ENCODE data around the gene DLEU7.

DLEU7 gene

DNA sequence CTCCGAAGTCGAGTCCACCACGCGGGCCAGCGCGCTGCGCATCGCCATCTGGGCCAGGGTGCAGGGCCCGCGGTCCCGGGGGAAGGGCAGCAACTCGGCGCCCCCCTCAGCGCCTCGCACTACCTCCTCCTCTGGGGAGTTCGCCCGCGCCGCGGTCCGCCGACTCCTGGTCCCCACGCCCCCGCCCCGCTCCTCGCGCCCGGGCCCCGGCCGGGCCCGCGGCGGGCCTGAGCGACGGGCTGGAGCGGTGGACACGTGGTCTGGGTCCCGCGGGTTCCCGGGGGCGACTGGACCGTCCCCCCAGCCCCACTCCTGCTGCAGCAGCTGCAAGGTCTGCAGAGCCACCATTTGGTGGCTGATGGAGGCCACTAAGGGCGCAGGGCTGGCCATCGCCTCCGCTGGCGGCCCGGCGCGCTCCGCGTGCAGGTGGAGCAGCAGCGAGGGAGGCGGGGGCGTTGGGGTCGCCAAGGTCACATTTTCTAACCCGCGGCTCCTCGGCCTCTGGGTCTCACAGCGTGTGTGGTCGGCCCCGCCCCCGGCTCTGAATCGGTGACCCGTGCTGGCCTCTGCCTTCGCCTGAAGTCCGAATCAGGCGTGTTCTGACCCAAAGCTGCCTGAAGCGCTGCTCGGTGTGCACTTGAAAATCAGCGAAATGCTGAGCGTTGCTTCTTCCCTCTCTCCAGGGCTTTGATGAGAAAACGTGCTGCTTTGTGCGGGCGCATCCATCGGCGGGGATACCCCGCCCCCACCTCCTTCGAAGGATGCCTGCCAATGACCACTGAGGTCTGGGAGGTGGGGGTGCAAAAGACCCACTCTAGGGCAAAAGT is at the start of gene DLEU7:
Gene DLEU7 (minus strand): TSS at position 436 of the 827 bp plus-strand sequence. CDS start 46 bp downstream, at position 390.
- DNase-seq (ENCODE audit: low read depth in 2 of 2, low spot score in 1 of 2) = no peak

DNA sequence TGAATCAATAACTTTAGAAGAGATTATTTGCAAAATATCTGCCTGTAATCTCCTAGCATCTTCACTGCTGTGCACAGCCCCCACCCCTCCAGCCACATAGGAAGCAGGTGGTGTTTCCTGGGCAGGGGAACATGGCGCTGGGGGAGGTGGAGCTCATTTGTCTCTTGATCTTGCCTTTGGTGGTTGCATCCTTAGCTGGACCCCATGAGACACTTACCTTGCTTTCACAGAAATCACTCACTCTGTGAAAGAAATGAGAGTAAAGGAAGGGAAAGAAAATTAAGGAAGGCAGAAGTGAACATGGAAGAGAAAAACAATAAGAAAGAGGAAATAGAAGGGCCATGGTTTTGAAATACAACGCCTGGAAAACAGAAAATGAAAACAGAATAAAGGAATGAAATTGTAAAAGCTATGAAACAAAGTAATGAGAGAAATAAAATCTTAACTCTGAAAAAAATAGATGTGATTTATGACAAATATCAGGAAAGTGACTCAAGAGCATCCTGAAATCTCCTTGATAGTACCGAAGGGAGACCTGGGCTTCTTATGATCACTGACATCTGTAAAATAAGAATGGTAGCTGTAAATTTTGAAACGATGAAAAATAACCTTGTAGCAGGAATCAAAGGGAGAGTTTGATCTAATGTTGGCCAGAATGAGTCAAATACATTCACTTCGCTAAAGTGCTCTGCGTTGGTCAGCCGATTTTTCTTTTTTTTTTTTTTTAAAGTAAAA is 48.9 kb upstream of the DLEU7 start:
- DNase-seq (ENCODE audit: low read depth in 2 of 2, low spot score in 1 of 2) = no peak

DNA sequence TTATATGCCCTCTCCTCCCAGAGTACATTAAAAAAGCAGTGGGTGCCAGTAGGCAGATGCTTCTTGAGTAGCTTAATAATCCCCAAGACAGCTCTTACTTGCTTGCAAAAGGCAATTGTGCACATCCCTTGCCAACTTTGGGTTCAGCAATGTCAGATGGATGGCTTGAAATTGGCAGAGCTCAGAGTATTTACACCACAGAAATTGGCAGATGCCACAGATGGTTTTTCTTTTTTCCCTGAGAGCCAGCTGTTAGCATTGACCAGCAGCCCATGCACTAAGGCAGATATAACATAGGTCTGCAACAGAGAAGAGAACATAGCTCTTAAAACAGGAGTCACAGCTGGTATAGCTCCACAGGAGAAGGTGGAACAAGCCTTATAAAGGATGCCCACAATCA is 47.7 kb upstream of the DLEU7 start:
- DNase-seq (ENCODE audit: low read depth in 2 of 2, low spot score in 1 of 2) = no peak

DNA sequence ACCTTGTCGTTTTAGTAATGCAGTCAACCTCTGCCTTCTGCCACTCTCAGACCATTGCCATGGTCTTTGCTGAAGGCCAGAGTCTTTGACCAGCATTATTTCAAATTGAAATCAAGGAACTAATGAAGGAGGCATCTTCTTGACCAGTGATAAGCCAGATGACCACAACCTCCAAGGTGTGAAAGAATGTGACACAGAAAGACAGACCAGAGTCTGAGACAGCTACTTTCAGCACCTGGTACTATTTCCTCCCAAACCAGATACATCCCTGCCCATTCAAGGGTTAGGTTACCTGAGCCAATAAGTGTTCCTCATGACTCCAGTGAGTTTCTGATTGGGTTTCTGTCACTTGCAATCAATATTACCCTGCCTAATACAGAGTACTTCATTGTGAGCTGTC is 45.8 kb upstream of the DLEU7 start:
- DNase-seq (ENCODE audit: low read depth in 2 of 2, low spot score in 1 of 2) = no peak

DNA sequence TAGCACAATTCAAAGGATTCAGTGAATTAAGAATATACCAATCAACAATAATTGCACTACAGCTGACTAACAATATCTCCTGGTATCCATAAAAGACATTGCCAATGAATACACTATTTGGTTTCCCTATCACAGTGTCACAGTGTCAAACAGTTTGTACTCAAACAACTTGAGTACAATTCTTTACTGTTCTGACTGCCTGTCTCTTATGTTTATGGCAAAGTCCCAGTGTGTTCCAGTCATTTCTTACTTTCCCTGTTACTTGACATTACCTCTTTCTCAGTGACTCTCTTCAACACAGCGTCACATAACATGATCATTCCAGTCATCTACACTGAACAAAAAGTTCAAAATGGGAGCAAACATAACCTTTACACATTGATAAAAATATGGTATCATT is 44.9 kb upstream of the DLEU7 start:
- DNase-seq (ENCODE audit: low read depth in 2 of 2, low spot score in 1 of 2) = no peak

DNA sequence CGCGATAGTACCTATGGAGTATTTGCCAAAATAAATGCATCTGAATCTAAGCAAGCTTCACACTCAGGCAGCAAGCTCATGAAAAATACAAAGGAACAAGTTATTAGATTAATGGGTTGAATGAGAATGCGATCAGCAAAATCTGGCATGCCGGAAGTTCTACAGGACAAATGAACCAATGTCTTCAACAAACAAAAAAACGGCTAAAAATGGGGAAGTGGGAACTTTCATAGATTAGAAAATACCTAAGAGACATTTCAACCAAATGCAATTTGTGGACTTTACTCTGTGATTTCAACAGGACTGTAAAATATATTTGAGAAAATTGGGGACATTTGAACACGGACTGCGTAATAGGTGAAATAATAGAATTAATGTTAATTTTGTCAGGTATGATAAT is 43.7 kb upstream of the DLEU7 start:
- DNase-seq (ENCODE audit: low read depth in 2 of 2, low spot score in 1 of 2) = no peak

DNA sequence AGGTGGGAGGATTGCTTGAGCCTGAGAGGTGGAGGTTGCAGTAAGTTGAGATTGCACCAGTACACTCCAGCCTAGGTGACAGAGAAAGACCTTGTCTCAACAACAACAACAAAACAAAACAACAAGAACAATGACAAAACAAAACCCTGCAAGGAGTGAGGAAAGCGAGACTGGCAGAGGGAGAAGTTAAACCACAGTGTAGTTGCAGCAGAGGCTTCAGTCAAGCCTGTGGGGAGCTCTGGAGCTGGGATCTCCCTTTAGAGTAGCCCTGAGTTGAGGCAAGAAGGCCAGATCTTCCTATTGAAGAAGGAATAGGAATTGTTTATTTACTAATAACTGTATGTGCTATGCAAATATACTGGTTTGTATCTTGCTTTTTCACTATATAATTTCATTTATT is 40.8 kb upstream of the DLEU7 start:
- no peak for DNase-seq (ENCODE audit: low read depth in 2 of 2, low spot score in 1 of 2)

DNA sequence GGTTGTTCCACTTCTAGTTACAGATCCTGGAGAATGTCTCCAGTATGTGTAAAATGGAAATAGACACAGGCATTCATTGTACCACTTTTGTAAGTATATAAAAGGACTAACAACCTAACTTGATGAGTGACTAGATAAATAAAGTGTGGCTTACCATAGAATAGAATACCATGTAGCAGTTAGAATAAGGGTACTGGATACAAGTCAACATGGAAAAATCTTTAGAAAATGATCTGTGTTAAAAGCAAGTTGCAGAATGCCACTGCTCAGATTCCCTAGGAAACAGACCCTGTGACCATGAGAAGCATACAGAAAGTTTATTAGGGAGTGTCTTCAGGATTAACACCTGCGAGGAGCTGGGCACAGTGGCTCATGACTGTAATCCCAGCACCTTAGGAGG is 40.2 kb upstream of the DLEU7 start:
- no peak for DNase-seq (ENCODE audit: low read depth in 2 of 2, low spot score in 1 of 2)

DNA sequence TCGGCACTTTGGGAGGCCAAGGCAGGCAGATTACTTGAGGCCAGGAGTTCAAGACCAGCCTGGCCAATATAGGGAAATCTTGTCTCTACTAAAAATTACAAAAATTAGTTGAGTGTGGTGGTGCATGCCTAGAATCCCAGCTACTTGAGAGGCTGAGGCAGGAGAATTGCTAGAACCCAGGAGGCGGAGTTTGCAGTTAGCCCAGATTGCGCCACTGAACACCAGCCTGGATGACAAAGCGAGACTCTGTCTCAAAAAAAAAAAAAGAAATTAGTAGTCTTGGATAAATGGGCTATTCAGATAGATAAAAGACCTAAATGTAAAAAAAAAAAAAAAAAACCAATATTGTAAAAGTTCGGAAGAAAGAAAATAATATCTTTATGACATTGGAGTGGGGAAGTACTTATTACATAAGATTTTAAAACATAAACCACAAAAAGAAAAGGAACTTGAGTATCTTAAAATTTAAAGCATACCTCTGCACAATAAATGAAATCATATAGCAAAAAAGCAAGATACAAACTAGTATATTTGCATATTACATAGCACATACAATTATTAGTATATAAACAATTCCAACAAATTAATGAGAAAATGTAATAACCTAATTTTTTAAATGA is 39.4 kb upstream of the DLEU7 start:
- no peak for DNase-seq (ENCODE audit: low read depth in 2 of 2, low spot score in 1 of 2)

DNA sequence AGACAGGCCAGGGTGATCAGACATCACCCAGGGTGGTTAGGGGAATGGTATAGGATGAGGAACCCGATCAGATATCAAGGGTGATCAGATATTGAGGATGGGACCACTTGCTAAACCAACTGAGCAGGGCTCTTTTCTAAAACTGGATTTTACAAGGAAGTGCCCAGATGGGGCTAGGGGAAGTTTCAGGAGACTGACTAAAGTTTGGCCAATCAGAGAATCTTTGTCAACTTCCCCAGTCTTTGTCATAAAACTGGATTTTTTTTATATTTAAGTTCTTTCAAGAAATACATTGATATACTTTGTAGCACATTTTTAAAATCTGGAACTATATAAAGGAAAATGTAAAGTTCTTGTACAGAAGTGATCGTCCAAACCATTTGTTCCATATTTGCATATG is 30.5 kb upstream of the DLEU7 start:
- DNase-seq (ENCODE audit: low read depth in 2 of 2, low spot score in 1 of 2) = no peak

DNA sequence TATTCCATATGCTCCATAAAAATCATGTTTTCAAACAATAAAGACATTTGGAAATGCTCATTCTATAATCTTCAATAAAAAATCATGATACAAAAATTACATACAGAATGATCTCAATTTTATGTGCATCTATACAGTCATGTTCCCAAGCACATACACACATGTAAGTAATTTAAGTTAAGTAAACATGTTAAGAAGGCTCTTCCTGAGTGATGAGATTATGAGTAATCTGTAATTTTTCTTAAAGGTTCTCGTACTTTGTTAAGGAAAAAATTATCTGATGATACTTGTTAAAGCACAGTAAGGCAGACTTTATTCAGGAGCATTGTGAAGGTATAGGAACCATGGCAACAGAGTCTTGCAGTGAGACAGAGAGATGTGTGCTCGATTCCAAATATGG is 30.0 kb upstream of the DLEU7 start:
- no peak for DNase-seq (ENCODE audit: low read depth in 2 of 2, low spot score in 1 of 2)

DNA sequence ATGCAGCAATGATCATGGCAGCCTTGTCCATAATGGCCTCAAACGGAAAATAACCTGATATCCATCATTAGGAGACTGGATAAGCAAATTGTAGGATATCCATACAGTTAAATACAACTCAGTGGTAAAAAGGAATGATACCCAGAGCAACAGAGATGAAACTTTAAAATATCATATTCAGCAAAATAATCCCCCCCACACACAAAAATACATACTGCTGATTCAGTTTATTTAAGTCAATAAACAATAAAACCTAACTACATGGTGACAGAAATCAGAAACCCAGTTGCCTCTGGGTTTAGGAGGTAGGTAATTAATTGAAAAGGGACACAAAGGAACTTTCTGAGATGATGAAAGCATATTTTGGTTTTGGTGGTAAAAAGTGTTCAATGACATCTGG is 27.9 kb upstream of the DLEU7 start:
- DNase-seq (ENCODE audit: low read depth in 2 of 2, low spot score in 1 of 2) = no peak

DNA sequence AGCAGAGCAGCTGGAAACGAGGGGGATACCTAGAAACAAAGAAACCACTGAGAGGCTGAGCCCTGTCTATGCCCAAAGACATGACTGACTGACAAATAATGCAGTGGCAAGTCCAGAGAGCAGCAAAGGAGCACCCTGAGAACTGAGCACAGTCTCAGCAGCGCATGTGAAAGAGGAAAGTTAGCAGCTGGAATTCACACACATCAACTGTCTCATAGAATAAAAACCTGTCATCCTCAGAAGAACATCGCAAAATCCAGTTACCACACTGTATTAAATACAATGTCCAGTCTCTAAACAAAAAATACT is 24.1 kb upstream of the DLEU7 start:
- DNase-seq (ENCODE audit: low read depth in 2 of 2, low spot score in 1 of 2) = no peak

DNA sequence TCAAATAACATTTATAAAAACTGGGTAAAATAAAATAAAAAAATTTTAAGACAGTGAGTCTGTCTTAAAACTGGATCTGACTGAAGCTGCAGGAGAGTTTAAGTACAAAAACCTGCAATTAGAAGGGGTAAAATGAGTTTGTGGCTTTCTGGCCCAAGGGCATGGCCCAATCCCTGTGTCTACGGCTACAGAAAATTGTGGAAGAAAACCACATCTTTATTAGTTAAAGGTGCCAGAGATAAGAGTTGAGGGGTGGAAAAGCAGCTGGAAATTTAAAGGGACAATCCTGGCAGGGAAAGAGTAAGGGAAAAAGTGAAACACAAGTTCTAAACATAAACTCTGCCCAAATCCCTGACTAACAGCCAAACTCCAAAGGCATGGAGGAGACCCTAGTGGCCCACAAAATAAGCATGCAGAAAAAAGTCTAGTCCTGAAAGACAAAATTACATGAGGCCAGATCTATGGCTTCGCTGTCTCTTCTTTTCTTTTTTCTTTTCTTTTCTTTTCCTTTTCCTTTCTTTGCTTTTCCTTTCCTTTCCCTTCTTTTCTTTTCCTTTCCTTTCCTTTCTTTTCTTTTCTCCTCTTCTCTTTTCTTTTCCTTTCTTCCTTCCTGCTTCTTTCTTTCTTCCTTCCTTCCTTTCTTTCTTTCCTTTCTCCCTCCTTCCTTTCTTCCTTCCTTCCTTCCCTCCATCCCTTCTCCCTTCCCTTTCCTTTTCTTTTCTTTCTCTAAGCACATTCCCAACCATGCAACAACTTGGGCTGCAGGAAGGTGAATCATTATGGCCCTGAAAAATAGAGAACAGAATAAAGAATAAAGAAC is 23.5 kb upstream of the DLEU7 start:
- DNase-seq (ENCODE audit: low read depth in 2 of 2, low spot score in 1 of 2) = no peak

DNA sequence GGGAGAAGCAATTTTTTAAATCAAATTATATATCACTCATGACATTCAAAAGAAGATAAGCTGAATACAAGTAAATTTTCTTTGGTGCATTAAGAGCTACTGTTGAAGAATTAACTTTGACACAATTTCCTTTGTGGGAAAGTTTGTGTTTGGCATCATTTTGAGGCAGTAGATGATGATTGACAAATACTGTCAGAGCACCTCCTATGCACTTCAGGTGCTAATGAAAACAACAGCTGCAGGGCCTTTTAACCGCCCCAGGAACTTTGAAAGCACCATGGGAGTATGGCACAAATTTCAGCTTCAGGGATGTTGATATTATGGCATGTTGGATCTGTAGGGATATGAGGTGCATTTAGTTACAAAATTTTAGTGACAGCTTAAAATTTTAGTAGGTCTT is 21.0 kb upstream of the DLEU7 start:
- DNase-seq (ENCODE audit: low read depth in 2 of 2, low spot score in 1 of 2) = no peak

DNA sequence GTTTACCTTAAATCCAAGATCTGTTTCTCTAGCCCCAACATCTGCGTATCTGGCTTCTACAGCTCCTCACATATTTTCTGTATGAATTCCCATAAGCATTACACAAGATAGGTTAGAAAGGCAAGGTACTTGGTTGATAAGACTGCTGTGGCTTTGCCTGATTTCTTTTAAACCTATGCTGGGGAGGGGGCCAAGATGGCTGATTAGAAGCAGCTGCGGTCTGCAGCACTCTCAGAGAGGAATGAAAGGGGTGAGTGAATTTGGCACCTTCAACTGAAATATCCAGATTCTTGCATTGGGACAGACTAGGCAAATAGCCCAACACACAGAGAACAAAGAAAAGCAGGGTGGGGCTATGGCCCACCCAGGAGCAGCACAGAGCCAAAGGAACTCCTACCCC is 12.2 kb upstream of the DLEU7 start:
- DNase-seq (ENCODE audit: low read depth in 2 of 2, low spot score in 1 of 2) = no peak

DNA sequence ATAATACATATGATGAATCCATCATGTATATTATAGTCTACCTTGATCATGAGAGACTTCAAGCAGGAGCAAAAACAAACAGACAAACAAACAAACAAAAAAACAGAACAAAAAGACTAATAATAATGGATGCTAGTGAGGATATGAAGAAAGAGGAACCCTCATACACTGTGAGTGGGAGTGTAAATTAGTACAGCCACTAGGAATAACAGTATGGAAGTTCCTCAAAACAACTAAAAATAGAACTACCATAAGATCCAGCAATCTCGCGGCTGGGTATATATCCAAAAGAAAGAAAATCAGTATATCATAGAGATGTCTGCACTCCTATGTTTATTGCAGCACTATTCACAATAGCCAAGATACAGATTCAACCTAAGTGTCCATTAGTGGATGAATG is 7.0 kb upstream of the DLEU7 start:
- DNase-seq (ENCODE audit: low read depth in 2 of 2, low spot score in 1 of 2) = no peak

DNA sequence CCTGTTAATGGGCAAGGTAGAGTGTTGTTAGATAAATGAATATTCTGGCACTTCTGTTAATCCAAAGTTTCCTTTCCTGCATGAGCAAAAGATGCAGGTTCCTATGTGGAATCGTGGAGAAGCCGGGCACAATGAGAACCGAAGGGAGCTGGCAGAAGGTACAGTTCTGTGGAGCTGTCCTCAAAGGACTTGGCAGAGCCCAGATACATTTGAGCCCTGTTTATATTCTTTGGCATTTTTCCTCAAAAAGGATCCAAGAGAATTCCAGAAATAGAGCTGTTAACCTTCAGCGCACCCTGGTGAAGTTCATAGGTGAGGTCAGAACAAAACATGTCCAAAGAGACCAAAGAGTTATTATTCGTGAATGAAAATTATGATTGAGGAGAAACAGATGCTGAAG is 4.0 kb upstream of the DLEU7 start:
- DNase-seq (ENCODE audit: low read depth in 2 of 2, low spot score in 1 of 2) = no peak

DNA sequence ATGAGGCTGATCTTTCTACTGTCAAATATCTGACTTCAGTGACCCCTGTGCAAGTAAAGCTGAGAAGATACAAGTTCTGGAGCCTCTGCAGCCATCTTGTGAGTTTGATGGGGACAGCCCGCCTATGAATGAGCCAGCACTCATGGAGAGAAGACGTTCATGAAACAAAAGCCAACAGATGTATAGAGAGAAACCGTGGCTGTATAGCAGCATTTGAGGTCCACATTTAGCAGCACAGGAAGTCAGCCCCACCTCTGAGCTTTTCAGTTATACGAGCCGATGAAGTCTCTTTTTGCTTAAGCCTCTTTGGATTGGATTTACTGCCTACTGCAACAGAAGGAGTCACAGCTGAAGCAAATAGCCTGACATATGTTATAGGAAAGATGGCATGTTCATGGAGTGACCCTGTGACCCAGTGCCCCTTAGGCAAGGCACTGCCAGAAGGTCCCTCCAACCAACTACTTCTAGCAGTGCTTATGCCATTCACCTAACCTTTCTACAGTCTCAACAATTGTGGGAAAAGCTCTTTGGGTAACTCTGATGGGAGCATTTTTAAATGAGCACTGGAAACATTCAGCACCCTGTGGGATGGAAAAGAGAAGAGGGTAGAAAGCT is 3.5 kb upstream of the DLEU7 start:
- no peak for DNase-seq (ENCODE audit: low read depth in 2 of 2, low spot score in 1 of 2)

DNA sequence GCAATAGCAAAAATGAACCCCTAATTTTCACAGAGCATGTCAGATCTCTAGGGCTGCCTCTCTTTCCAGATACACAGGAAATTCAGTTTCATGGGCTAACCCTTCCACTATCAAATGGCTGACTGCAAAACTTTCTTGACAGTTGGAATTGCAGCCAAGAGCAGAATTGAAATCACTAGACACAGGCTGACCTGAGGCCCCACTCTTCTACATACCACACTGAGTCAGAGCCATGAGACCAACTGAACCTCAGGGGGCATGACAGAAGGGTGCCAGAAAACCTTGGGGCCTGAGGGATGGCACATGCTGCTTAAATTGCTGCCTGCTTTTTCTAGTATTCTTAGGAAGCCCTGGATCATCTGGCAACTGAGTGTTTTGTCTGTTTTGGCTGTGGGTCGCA is 1.7 kb upstream of the DLEU7 start:
- no peak for DNase-seq (ENCODE audit: low read depth in 2 of 2, low spot score in 1 of 2)
